NT2/D1 (cell line): ENCODE measurements around the gene ITGA3.

Source experiments
- SUZ12 ChIP-seq: IDR thresholded peaks from 2 replicates; pipeline ENCODE4 v1.6.1; 2011; ENCODE audit not compliant: insufficient read length, insufficient read depth; ENCODE audit errors: extremely low read depth
- YY1 ChIP-seq: IDR thresholded peaks from 2 replicates; pipeline ENCODE4 v1.6.1; 2011; ENCODE audit not compliant: insufficient read length, insufficient read depth
- ZNF274 ChIP-seq: IDR thresholded peaks from 2 replicates; pipeline ENCODE4 v1.6.1; 2011; ENCODE audit warnings: mild to moderate bottlenecking, low read depth, low read length

DNA sequence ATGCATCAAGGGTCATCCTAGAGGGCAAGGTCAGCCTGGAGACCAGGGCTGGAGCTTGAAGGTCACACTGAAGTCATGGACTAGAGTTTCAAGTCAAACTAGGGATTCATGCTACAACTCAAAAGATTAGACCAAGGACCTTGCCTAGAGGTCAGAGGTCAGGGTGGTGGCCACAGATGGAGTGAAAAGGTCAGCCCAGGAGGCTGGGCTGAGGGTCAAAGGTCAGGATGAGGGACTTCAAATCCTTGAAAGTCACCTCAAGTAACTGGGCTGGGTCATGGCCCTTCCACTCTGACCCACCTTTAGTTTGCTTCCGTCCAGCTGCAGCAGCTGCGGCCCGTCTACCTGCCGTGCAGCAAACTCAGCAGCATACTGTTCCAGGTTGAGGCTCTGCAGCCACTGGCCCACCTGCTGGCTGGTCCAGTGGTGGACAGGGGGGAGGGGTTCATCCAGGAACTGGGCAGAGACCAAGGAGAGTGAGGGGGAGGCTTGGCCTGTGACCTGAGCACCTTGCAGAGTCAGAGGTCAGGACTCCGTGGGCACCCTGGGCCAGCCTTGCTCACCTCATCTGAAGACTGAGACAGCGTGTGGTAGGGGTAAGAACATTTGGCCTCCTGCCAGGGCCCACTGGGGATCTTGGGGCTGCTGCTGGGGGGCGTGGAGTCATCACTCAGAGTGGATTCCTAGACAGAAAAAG is 57.9 kb downstream of the ITGA3 start:
- TF ChIP-seq ZNF274 = no peak
- TF ChIP-seq SUZ12 = no peak
- TF ChIP-seq YY1 = no peak
